ENCODE measurements around the gene SLC46A1.

Gene SLC46A1

DNA sequence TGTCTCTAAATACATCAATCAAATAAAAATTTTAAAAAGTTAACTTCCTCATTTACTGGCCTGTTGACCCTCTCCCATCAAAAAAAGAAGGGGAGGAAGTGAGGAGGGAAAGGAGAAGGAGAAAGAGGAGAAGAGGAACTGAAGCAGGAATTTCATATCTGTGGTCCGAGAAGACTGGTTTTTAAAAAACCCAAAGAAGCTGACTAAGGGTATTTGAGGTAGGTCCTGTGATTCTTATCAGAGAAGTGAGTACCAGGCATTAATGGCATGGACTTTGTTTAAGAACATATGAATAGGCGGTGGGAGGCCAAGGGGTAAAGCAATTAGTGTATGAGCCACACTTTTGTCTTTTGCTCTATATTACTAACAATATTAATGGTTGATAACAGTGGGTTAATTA, 2.0 kb downstream of the SLC46A1 start:
- DNase-seq: no peak

DNA sequence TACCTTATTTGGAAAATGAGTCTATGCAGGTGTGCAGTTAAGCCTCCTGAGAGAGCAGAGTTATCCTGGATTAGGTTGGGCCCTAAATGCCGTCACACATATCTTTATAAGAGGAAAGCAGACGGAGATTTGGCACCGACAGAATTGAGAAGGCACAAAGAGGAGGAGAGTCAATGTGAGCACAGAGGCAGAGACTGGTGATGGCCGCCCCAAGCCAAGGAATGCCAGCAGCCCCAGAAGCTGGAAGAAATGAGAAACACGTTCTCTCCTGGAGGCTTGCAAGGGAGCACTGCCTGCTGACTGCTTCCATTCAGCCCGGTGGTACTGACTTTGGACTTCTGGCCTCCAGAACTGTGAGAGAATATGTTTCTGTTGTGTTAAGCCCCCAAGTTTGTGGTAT, 3.2 kb downstream of the SLC46A1 start:
- DNase-seq: no peak

- DNase-seq: no peak
Observed at GRCh38 chr17:28402224-28402630, 3.8 kb downstream of the SLC46A1 start.

DNA sequence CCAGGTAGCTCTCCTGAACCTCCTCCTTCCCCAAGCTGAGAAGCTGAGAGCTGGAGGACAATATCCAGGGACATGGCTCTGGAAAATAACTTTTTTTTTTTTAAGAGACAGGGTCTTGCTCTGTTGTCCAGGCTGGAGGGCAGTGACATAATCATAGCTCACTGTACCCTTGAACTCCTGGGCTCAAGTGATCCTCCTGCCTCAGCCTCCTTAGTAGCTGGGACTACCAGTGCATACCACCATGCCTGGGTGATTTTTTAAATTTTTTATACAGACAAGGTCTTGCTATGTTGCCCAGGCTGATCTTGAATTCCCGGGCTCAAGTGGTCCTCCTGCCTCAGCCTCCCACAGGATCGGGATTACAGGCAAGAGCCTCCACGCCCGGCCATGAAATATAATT, 6.2 kb downstream of the SLC46A1 start:
- DNase-seq: no peak

- no peak for DNase-seq
Observed at GRCh38 chr17:28398280-28398981, 7.6 kb downstream of the SLC46A1 start.

GRCh38 chr17:28397687-28398279, 8.2 kb downstream of the SLC46A1 start:
- no peak for DNase-seq

GRCh38 chr17:28397275-28397674, 8.7 kb downstream of the SLC46A1 start:
- DNase-seq: no peak

DNA sequence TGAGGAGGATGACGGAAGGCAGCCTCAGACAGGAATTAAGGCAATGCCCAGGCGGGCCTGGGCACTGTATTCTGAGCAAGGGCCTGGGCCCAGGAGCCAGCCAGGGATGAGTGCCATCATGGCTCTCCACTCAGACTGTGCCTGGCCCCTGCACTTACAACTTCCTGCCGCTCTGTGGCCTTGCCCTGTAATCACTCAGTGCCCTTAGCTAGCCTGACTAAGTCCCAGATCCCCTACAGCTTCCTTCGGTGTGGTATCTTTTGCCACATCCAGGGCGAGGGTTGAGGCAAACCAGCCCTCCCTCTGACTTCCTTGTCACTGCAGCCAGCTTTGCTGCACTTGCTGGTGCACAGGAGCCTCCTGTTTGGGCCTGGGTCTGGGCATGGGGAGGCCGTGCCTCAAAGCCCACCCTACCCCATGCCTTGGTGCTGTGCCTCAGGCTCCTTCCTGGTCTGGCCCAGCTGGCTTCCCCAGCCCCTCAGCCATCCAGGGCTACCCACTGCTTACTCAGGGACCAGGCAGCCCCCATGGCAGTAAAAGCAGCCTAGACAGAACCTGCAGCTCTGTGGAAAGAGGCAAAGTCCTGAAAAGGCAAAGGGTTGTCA, 9.3 kb downstream of the SLC46A1 start:
- DNase-seq: no peak

DNA sequence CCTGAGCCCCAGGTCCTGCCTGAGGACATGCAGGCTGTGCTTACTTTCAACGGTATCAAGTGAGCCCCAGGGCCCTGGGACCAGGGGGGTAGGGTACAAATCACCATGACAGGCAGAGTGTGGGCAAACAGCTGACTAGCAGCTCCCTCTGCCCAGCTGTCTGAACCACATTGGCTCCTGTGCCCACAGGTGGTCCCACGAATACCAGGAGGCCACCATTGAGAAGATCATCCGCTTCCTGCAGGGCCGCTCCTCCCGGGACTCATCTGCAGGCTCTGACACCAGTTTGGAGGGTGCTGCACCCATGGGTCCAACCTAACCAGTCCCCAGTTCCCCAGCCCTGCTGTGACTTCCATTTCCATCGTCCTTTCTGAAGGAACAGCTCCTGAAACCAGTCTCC, 10.0 kb downstream of the SLC46A1 start:
- DNase-seq: no peak

GRCh38 chr17:28395426-28395825, 10.6 kb downstream of the SLC46A1 start:
- no peak for DNase-seq

DNA sequence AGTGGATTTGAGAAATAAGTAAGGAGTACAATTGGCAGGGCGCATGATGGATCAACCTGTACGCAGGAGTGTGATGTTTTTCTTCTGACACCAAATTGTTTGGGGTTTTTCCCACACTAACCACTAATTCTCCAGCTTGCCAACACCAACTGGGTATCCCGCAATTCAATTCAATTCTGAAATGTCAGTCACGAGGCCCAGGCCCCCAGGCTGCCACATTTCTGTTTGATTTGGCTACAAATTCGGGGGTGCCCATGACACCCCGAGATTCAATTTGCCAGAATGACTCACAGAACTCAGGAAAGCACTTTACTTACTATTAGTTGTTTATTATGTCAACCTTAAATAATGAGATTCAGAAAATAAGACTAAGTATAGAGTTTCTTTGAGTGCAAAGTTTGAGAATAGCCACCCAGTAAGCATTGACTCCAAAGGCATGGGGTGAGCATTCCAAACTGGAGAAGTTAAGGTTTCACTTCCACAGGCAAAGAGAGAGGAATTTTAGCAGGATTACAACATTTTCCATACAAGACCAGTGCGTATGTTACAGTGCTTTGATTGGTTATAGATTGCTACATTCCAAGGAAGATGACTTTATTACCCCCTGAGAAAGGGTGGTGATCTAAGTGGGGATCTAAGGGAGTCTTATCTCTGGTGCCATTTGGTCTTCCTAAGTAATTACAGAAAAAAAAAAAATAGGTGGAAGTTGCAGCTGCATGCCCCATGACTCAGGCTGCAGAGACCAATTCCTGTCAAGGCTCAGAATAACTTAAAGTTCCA, 11.5 kb downstream of the SLC46A1 start:
- no peak for DNase-seq

- no peak for DNase-seq
Observed at GRCh38 chr17:28392491-28392890, 13.5 kb downstream of the SLC46A1 start.

GRCh38 chr17:28391401-28391800, 14.6 kb downstream of the SLC46A1 start:
- no peak for DNase-seq

DNA sequence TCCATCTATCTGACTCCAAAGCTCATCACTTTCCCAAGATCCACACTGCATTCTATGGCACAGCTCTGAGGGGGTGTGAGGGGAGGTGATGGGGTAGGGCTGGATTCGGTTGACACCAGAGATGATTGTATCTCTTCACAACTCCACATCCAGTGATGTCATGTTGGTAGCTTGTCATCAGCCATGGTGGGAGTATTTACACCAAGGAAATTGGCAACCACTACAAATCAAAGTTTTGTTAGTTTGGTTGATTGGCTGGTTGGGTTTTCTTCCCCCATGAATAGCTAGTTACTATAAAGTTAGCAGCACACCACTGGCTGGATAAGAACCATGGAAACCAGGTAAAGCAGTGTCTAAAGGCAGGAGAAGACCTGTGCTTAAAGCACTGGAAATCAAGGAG, 15.0 kb downstream of the SLC46A1 start:
- DNase-seq: no peak

GRCh38 chr17:28390563-28390962, 15.4 kb downstream of the SLC46A1 start:
- DNase-seq: no peak

DNA sequence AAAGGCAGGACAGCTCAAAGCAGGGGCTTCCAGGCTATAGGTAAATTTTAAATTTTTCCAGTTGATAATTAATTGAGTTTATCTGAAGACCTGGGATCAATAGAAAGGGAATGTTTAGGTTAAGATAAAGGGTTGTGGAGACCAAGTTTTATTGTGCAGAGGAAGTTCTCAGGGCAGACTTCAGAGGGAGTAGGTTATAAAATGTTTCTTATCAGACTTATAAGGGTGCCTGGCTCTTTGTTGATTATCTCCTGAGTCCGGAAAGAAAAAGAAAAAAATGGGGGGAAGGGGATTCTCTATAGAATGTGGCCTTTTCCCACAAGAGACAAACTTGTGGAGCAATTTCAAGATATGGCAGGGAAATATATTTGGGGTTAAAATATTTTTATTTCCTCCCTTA, 15.9 kb downstream of the SLC46A1 start:
- no peak for DNase-seq

DNA sequence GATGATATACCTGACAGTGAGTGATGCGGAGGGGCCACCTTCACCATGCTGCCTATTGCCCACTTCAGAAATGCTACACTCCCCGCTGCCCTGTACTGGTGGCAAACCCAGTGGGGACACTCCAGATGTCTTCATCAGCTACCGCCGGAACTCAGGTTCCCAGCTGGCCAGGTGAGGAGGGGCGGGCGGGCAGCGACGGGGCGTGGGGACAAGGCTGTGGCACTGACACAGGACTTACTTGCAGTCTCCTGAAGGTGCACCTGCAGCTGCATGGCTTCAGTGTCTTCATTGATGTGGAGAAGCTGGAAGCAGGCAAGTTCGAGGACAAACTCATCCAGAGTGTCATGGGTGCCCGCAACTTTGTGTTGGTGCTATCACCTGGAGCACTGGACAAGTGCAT, 17.9 kb downstream of the SLC46A1 start:
- DNase-seq: no peak

GRCh38 chr17:28386391-28386790, 19.6 kb downstream of the SLC46A1 start:
- no peak for DNase-seq

DNA sequence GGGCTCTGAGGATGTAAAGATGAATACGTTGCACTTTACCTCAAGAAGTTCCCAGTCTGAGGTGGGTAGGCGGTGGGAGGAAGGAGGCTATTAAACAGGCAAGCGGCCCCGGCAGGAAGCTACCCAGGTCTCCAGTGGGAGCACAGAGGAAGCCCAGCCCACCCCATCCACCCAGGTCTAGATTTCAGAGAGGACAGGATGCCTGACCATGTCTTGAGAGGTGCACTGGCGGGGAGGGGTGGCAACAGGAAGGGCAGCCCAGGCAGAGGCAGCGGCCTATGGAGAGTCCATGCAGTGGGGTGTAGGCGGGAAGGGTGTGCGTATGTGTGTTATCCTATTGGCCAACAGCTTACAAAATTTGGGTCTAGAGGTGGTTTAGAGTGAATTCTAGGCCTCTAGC, 20.6 kb downstream of the SLC46A1 start:
- DNase-seq: no peak

GRCh38 chr17:28385037-28385400, 21.0 kb downstream of the SLC46A1 start:
- no peak for DNase-seq

GRCh38 chr17:28384281-28385036, 21.6 kb downstream of the SLC46A1 start:
- no peak for DNase-seq

- no peak for DNase-seq
Observed at GRCh38 chr17:28381141-28381825, 24.7 kb downstream of the SLC46A1 start.
